SH-SY5Y (cell line): ENCODE data around the gene FTSJ1.

Experiments used
- GATA2 ChIP-seq: IDR thresholded peaks from 2 replicates; pipeline ENCODE4 v1.6.1; 2011; ENCODE audit warnings: mild to moderate bottlenecking, low read depth, low read length
- GATA3 ChIP-seq: IDR thresholded peaks from 2 replicates; pipeline ENCODE4 v1.6.1; 2011; ENCODE audit warnings: low read depth, mild to moderate bottlenecking, low read length, moderate library complexity

DNA sequence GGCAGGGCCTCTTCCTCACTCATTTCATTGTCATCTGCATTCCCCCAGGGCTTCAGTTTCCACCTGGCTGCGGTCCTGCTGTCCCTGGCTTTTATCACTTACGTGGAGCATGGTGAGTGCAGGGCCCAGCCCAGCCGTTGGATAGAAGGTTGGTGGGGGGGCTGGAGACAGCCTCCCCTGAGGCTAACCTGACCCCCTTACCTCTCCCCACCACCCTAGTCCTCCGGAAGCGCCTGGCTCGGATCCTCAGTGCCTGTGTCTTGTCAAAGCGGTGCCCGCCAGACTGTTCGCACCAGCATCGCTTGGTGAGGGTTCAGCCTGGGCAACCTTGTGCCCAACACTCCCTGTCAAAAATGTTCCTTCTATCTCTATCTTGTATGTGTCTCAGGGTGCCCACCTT, 39.8 kb downstream of the FTSJ1 start:
- TF ChIP-seq GATA2 (no peak), GATA3 (no peak)
